Kidney glomerular epithelial cell (primary cell): ENCODE data around the gene SEC24C.
"Not testable (repeated sequence)": the region's sequence is repeated elsewhere in the genome, so short reads cannot be mapped to it uniquely, and the experiment has no call there.

ENCODE experiments used
- DNase-seq: peaks from one replicate; lab custom pipeline; 2025; lab: John Stamatoyannopoulos, UW

The SEC24C gene

GRCh38 chr10:73793456-73793855, 49.3 kb downstream of the SEC24C start:
- DNase-seq, result no peak

GRCh38 chr10:73795491-73795890, 51.3 kb downstream of the SEC24C start:
- not testable (repeated sequence) for DNase-seq

- DNase-seq, result not testable (repeated sequence)
These were observed 51.9 kb downstream of the SEC24C start for GRCh38 chr10:73796035-73796434.

GRCh38 chr10:73796766-73797165, 52.6 kb downstream of the SEC24C start:
- no peak for DNase-seq

GRCh38 chr10:73797324-73798025, 53.3 kb downstream of the SEC24C start:
- DNase-seq, result no peak

- no peak for DNase-seq
These were observed 53.9 kb downstream of the SEC24C start for GRCh38 chr10:73798087-73798486.

GRCh38 chr10:73798927-73799560, 54.9 kb downstream of the SEC24C start:
- DNase-seq, result no peak

- DNase-seq, result no peak
These were observed 55.9 kb downstream of the SEC24C start for GRCh38 chr10:73799899-73800559.

- DNase-seq, result no peak
These were observed 56.5 kb downstream of the SEC24C start for GRCh38 chr10:73800560-73801252.

- DNase-seq, result no peak
These were observed 57.0 kb downstream of the SEC24C start for GRCh38 chr10:73801253-73801590.

GRCh38 chr10:73802276-73802991, 58.3 kb downstream of the SEC24C start:
- DNase-seq, result no peak

GRCh38 chr10:73803680-73804286, 59.6 kb downstream of the SEC24C start:
- no peak for DNase-seq

GRCh38 chr10:73806176-73806950, 62.2 kb downstream of the SEC24C start:
- DNase-seq, result no peak

- no peak for DNase-seq
These were observed 63.3 kb downstream of the SEC24C start for GRCh38 chr10:73807471-73807870.

- no peak for DNase-seq
These were observed 64.0 kb downstream of the SEC24C start for GRCh38 chr10:73808021-73808815.

GRCh38 chr10:73809061-73809818, 65.1 kb downstream of the SEC24C start:
- DNase-seq, result no peak

GRCh38 chr10:73810358-73810734, 66.2 kb downstream of the SEC24C start:
- no peak for DNase-seq

- DNase-seq, result peak; percentile 16
These were observed 66.7 kb downstream of the SEC24C start for GRCh38 chr10:73810735-73811465.

- DNase-seq, result no peak
These were observed 68.5 kb downstream of the SEC24C start for GRCh38 chr10:73812657-73813056.
